Peyer's patch (tissue), 4 donors: Measurements from ENCODE around the gene PLCH1. TPM values are rescaled to one million over a fixed set of nuclear protein-coding genes. Genes with fewer than 3 reads are reported as not detected.
"Not testable (repeated sequence)": the region's sequence is repeated elsewhere in the genome, so short reads cannot be mapped to it uniquely, and the experiment has no call there.

Source experiments
- DNase-seq, 3 donors: peaks; one replicate each; pipeline ENCODE4 v3.0.0-alpha.2; 2017 to 2019
- H3K27ac ChIP-seq, 4 donors: fragments of 200-600 bp; sonication (generic); one replicate each; pipeline ENCODE4 v1.5.1; 2016 to 2019
- H3K27me3 ChIP-seq, 2 donors: fragments of 200-600 bp; sonication (generic); one replicate each; pipeline ENCODE4 v1.5.1; 2019
- H3K36me3 ChIP-seq, 3 donors: fragments of 200-600 bp; sonication (generic); one replicate each; pipeline ENCODE4 v1.5.1; 2016 to 2019
- H3K4me1 ChIP-seq, 4 donors: fragments of 200-600 bp; sonication (generic); one replicate each; pipeline ENCODE4 v1.5.1; 2016 to 2019
- H3K4me3 ChIP-seq, 4 donors: fragments of 200-600 bp; sonication (generic); 1 replicate in 3 of 4; 2 replicates in 1 of 4; pipeline ENCODE4 v1.5.1; 2016 to 2019; ENCODE audit warnings: mild to moderate bottlenecking in 1 of 4
- H3K9me3 ChIP-seq, 4 donors: fragments of 200-600 bp; sonication (generic); one replicate each; pipeline ENCODE4 v1.5.1; 2016 to 2019; ENCODE audit warnings: mild to moderate bottlenecking in 1 of 4
- CTCF ChIP-seq, 6 experiments: fragments of 450-650 bp in 4 of 6; fragments of 200-600 bp in 2 of 6; sonication (generic) in 1 of 6; IDR thresholded peaks; one replicate each; pipeline ENCODE4 v1.5.1; 2017 to 2019; ENCODE audit warnings: antibody characterized with exemption in 6 of 6, mild to moderate bottlenecking in 3 of 6, moderate library complexity in 1 of 6
- POLR2A ChIP-seq, 2 donors: fragments of 450-650 bp; IDR thresholded peaks; one replicate each; pipeline ENCODE4 v1.5.1; 2017; ENCODE audit warnings: antibody characterized with exemption in 2 of 2, mild to moderate bottlenecking in 2 of 2, moderate library complexity in 2 of 2
- total RNA-seq, 4 donors: library from RNA; depleted of rRNA; stranded (reverse); fragments of >200 nt; gene quantifications; one replicate each; pipeline ENCODE4 v1.1.0, GENCODE V29; 2016

PLCH1 gene
- total RNA-seq, 4 donors from 2014 or later = 8.3 to 19.1 (median 12.7) TPM

DNA sequence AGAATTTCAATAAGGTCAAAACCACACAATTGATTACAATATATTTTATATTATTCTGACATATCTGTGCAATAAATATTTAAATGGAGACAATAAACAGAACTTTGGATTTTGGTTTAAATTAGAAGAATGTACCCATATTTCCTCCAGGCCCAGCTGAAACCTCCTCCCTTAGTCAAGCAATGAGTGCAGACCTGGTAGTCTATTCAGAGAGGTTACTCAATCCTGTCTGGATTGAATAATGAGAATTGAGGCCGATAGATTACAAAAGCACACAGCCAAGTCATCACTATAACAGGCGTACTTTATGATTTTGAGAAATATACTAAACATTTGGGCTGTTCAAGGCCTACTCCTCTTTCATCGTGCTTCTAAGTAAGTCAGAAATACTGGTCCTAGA lies 336.9 kb downstream of the PLCH1 start:
- no peaks in the 10 kb centered on the region for H3K4me1 ChIP-seq
- no peak overlapping the region for H3K27ac ChIP-seq
- no peaks in the 10 kb centered on the region for H3K36me3 ChIP-seq
- no peaks in the 10 kb centered on the region for H3K9me3 ChIP-seq
- no peak for TF ChIP-seq POLR2A (IDR thresholded peaks at IDR 0.05)
- no peak for DNase-seq
- no peak overlapping the region for H3K4me3 ChIP-seq
- no peaks in the 10 kb centered on the region for H3K27me3 ChIP-seq

DNA sequence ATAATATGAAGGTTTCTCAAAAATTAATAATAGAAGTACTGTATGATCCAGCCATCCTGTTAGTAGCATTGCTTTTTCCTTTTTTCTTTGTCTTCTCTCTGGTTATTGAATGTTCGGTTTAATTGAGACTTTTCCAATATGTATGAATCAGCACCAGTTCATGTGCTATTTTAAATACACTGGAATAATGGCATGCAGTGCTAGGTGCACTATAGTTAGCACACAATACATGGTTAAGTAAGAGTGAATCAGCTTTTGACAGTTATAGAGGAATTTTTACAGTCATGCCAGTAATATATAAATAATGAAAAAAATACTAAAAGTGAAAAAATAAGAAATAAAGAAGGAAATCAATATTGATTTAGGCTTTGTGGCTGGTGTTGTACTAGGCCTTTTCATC lies 337.5 kb downstream of the PLCH1 start:
- no peak for DNase-seq
- TF ChIP-seq POLR2A (IDR thresholded peaks at IDR 0.05) (no peak), CTCF (IDR thresholded peaks at IDR 0.05) (no peak)
- Histone ChIP-seq H3K27me3 (no peaks in the 10 kb centered on the region), H3K4me1 (no peaks in the 10 kb centered on the region), H3K4me3 (no peak overlapping the region), H3K9me3 (no peaks in the 10 kb centered on the region), H3K27ac (no peak overlapping the region), H3K36me3 (no peaks in the 10 kb centered on the region)

- no peak for DNase-seq
- H3K9me3 ChIP-seq = no peaks in the 10 kb centered on the region
- TF ChIP-seq POLR2A (IDR thresholded peaks at IDR 0.05) (no peak), CTCF (IDR thresholded peaks at IDR 0.05) (no peak)
- no peak overlapping the region for H3K4me3 ChIP-seq
- no peaks in the 10 kb centered on the region for H3K4me1 ChIP-seq
- no peaks in the 10 kb centered on the region for H3K36me3 ChIP-seq
- H3K27ac ChIP-seq = no peak overlapping the region
- no peaks in the 10 kb centered on the region for H3K27me3 ChIP-seq
Measured at GRCh38 chr3:155404486-155404885, 340.4 kb downstream of the PLCH1 start.

DNA sequence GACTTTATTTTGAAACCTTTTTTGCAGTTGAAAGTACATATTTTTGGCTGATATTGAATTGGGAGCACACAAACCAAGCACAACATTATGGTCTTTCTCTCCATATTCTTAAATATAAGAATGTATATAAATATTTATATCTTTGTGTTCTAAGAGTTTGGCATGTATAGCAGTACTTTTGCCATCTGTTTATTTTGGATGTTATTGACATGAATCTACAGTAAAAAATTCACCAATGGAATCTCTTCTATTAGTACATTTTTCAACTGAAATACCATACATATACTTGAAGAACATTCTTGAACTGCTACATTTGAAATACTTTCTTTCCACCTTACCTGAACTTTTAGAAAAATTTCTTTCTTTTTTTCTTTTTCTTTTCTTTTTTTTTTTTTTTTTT lies 342.2 kb downstream of the PLCH1 start:
- H3K27ac ChIP-seq = no peak overlapping the region
- TF ChIP-seq CTCF (IDR thresholded peaks at IDR 0.05) = no peak
- TF ChIP-seq POLR2A (IDR thresholded peaks at IDR 0.05) = no peak
- no peaks in the 10 kb centered on the region for H3K27me3 ChIP-seq
- no peak for DNase-seq
- no peaks in the 10 kb centered on the region for H3K36me3 ChIP-seq
- H3K4me1 ChIP-seq = no peaks in the 10 kb centered on the region
- H3K4me3 ChIP-seq = no peak overlapping the region
- H3K9me3 ChIP-seq = no peaks in the 10 kb centered on the region

GRCh38 chr3:155398046-155398445 lies 346.8 kb downstream of the PLCH1 start:
- Histone ChIP-seq H3K9me3 (no peaks in the 10 kb centered on the region), H3K27me3 (no peaks in the 10 kb centered on the region), H3K4me1 (no peaks in the 10 kb centered on the region), H3K4me3 (no peak overlapping the region), H3K36me3 (no peaks in the 10 kb centered on the region), H3K27ac (no peak overlapping the region)
- no peak for DNase-seq
- TF ChIP-seq POLR2A (IDR thresholded peaks at IDR 0.05) (no peak), CTCF (IDR thresholded peaks at IDR 0.05) (no peak)

DNA sequence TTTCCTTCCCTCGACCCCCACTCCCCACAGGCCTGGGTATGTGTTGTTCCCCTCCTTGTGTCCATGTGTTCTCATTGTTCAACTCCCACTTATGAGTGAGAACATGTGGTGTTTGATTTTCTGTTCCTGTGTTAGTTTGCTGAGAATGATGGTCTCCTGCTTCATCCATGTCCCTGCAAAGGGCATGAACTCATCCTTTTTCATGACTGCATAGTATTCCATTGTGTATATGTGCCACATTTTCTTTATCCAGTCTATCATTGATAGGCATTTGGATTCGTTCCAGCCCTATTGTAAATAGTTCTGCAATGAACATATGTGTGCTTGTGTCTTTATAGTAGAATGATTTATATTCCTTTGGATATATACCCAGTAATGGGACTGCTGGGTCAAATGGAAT lies 350.0 kb downstream of the PLCH1 start:
- H3K36me3 ChIP-seq, H3K27ac ChIP-seq: not testable (repeated sequence)

DNA sequence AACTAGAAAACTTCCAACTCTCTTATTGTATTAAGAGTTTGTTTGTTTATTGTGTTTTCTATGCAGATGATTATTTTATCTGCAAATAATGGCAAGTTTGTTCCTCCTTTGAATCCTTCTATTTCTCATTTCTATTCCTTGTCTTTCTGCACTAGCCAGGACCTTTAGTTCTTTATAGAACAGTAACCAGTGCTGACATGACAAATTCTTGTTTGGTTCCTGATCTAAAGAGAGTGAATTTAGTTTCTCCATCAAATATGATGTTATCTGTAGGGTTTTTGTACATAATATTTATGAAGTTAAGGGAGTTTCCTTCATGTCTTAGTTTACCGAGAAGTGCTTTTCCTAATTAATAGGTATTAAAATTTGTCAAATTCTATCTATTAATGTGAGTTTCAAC lies 350.6 kb downstream of the PLCH1 start:
- H3K27me3 ChIP-seq = no peaks in the 10 kb centered on the region
- no peak overlapping the region for H3K4me3 ChIP-seq
- no peak overlapping the region for H3K27ac ChIP-seq
- TF ChIP-seq POLR2A (IDR thresholded peaks at IDR 0.05) (no peak), CTCF (IDR thresholded peaks at IDR 0.05) (no peak)
- no peaks in the 10 kb centered on the region for H3K9me3 ChIP-seq
- no peaks in the 10 kb centered on the region for H3K4me1 ChIP-seq
- no peaks in the 10 kb centered on the region for H3K36me3 ChIP-seq
- DNase-seq = no peak

More for the DNA sequence above, 350.0 kb downstream of the PLCH1 start:
- not testable (repeated sequence) for H3K4me3 ChIP-seq, H3K4me1 ChIP-seq, H3K27me3 ChIP-seq, H3K9me3 ChIP-seq, DNase-seq
